ENCODE results near the gene HCFC1R1.

DNA sequence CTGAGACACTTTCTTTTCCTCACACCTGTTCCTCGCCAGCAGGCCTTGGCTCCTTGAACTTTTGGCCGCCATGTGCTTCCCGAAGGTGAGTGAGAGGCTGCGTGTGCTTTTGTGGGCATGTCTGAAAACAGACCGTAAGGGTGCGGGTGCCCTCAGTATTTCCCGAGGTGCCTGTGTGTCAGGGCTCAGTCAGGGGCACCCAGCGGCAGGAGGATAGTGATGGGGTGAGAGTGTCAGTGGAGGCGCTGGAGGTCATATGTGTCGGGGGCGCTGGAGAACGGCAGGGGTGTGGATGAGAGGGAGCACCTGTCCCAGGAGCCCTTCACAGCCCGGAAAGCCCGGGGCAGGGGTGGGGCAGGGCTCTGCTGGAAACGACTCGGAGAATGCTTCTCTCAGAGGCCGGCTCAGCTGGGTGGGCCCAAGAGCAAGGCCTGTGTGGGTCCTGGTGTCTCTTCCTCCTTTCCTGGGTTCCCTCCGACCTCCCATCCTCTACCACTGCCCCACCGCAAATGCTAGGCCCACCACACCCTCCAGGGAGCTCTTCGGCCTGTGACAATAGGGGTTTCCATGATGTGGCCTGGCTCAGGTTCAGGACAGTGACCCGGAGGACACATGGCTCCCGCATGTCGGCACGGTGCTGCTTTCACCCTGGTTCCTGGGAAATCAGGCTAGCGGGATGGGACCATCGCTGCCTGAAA, 42.1 kb upstream of the HCFC1R1 start:
- TF ChIP-seq, protein P1, sequence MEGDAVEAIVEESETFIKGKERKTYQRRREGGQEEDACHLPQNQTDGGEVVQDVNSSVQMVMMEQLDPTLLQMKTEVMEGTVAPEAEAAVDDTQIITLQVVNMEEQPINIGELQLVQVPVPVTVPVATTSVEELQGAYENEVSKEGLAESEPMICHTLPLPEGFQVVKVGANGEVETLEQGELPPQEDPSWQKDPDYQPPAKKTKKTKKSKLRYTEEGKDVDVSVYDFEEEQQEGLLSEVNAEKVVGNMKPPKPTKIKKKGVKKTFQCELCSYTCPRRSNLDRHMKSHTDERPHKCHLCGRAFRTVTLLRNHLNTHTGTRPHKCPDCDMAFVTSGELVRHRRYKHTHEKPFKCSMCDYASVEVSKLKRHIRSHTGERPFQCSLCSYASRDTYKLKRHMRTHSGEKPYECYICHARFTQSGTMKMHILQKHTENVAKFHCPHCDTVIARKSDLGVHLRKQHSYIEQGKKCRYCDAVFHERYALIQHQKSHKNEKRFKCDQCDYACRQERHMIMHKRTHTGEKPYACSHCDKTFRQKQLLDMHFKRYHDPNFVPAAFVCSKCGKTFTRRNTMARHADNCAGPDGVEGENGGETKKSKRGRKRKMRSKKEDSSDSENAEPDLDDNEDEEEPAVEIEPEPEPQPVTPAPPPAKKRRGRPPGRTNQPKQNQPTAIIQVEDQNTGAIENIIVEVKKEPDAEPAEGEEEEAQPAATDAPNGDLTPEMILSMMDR (conservative IDR thresholded peaks at IDR 0.05; ENCODE audit: low read depth in 2 of 2) = no peak
- TF ChIP-seq POLR2AphosphoS5 (IDR thresholded peaks at IDR 0.05; ENCODE audit: low read depth) (no peak), EZH2phosphoT487 (IDR thresholded peaks at IDR 0.05; ENCODE audit: unreplicated experiment) (no peak), CREB1 (CRISPR knock-in tag; IDR thresholded peaks at IDR 0.05; ENCODE audit: low read depth) (no peak), EZH2 (IDR thresholded peaks at IDR 0.05; ENCODE audit: low read depth, unreplicated experiment) (no peak), ZNF114 (CRISPR knock-in tag; IDR thresholded peaks at IDR 0.05) (no peak), JUNB (IDR thresholded peaks at IDR 0.05; ENCODE audit: unreplicated experiment) (no peak), NANOG (IDR thresholded peaks at IDR 0.05; ENCODE audit: borderline replicate concordance) (no peak)
- TF ChIP-seq, protein P2, sequence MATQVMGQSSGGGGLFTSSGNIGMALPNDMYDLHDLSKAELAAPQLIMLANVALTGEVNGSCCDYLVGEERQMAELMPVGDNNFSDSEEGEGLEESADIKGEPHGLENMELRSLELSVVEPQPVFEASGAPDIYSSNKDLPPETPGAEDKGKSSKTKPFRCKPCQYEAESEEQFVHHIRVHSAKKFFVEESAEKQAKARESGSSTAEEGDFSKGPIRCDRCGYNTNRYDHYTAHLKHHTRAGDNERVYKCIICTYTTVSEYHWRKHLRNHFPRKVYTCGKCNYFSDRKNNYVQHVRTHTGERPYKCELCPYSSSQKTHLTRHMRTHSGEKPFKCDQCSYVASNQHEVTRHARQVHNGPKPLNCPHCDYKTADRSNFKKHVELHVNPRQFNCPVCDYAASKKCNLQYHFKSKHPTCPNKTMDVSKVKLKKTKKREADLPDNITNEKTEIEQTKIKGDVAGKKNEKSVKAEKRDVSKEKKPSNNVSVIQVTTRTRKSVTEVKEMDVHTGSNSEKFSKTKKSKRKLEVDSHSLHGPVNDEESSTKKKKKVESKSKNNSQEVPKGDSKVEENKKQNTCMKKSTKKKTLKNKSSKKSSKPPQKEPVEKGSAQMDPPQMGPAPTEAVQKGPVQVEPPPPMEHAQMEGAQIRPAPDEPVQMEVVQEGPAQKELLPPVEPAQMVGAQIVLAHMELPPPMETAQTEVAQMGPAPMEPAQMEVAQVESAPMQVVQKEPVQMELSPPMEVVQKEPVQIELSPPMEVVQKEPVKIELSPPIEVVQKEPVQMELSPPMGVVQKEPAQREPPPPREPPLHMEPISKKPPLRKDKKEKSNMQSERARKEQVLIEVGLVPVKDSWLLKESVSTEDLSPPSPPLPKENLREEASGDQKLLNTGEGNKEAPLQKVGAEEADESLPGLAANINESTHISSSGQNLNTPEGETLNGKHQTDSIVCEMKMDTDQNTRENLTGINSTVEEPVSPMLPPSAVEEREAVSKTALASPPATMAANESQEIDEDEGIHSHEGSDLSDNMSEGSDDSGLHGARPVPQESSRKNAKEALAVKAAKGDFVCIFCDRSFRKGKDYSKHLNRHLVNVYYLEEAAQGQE (IDR thresholded peaks at IDR 0.05; ENCODE audit: unreplicated experiment) = no peak
- TF ChIP-seq, protein P3, sequence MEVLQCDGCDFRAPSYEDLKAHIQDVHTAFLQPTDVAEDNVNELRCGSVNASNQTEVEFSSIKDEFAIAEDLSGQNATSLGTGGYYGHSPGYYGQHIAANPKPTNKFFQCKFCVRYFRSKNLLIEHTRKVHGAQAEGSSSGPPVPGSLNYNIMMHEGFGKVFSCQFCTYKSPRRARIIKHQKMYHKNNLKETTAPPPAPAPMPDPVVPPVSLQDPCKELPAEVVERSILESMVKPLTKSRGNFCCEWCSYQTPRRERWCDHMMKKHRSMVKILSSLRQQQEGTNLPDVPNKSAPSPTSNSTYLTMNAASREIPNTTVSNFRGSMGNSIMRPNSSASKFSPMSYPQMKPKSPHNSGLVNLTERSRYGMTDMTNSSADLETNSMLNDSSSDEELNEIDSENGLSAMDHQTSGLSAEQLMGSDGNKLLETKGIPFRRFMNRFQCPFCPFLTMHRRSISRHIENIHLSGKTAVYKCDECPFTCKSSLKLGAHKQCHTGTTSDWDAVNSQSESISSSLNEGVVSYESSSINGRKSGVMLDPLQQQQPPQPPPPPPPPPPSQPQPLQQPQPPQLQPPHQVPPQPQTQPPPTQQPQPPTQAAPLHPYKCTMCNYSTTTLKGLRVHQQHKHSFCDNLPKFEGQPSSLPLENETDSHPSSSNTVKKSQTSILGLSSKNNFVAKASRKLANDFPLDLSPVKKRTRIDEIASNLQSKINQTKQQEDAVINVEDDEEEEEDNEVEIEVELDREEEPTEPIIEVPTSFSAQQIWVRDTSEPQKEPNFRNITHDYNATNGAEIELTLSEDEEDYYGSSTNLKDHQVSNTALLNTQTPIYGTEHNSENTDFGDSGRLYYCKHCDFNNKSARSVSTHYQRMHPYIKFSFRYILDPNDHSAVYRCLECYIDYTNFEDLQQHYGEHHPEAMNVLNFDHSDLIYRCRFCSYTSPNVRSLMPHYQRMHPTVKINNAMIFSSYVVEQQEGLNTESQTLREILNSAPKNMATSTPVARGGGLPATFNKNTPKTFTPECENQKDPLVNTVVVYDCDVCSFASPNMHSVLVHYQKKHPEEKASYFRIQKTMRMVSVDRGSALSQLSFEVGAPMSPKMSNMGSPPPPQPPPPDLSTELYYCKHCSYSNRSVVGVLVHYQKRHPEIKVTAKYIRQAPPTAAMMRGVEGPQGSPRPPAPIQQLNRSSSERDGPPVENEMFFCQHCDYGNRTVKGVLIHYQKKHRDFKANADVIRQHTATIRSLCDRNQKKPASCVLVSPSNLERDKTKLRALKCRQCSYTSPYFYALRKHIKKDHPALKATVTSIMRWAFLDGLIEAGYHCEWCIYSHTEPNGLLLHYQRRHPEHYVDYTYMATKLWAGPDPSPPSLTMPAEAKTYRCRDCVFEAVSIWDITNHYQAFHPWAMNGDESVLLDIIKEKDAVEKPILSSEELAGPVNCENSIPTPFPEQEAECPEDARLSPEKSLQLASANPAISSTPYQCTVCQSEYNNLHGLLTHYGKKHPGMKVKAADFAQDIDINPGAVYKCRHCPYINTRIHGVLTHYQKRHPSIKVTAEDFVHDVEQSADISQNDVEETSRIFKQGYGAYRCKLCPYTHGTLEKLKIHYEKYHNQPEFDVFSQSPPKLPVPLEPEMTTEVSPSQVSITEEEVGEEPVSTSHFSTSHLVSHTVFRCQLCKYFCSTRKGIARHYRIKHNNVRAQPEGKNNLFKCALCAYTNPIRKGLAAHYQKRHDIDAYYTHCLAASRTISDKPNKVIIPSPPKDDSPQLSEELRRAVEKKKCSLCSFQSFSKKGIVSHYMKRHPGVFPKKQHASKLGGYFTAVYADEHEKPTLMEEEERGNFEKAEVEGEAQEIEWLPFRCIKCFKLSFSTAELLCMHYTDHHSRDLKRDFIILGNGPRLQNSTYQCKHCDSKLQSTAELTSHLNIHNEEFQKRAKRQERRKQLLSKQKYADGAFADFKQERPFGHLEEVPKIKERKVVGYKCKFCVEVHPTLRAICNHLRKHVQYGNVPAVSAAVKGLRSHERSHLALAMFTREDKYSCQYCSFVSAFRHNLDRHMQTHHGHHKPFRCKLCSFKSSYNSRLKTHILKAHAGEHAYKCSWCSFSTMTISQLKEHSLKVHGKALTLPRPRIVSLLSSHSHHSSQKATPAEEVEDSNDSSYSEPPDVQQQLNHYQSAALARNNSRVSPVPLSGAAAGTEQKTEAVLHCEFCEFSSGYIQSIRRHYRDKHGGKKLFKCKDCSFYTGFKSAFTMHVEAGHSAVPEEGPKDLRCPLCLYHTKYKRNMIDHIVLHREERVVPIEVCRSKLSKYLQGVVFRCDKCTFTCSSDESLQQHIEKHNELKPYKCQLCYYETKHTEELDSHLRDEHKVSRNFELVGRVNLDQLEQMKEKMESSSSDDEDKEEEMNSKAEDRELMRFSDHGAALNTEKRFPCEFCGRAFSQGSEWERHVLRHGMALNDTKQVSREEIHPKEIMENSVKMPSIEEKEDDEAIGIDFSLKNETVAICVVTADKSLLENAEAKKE (CRISPR knock-in tag; IDR thresholded peaks at IDR 0.05) = no peak

Data from GM23338 (cell line).